ENCODE results near the gene MLST8.

Gene MLST8

DNA sequence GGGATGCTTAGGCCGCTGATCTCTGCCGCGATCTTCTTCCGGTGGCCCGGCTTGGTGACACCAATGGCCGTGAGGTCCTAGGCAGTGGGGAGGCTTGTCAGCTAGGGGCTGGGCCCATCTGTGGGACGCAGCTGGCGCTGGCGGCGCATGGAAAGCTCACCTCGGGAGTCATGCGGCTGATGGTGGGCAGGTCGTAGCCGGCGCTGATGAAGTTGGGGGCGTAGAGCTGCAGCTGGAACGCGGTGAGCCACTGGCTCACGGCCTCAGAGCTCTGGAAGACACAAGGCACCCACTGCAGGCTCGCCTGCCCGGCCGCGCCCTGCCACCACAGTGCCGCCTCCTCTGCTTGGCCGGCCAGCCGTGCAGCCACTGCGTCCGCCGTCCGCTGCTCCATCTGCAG, 21.6 kb upstream of the MLST8 start:
- Histone ChIP-seq H3K36me3 (ENCODE audit: insufficient read depth, low read length) (no peaks in the 10 kb centered on the region), H3K4me3 (ENCODE audit: low read length) (no peak overlapping the region), H3K4me2 (ENCODE audit: low read length) (no peak overlapping the region), H3K9ac (ENCODE audit: low read depth, low read length) (no peak overlapping the region), H3K4me1 (ENCODE audit: control insufficient read depth, insufficient read depth, low read length) (no peaks in the 10 kb centered on the region), H3K9me3 (replicated peaks; ENCODE audit: low read length) (no peaks in the 10 kb centered on the region), H3K27me3 (ENCODE audit: control insufficient read depth, insufficient read depth, low read length) (peaks cover 3% of the 10 kb centered on the region)

DNA sequence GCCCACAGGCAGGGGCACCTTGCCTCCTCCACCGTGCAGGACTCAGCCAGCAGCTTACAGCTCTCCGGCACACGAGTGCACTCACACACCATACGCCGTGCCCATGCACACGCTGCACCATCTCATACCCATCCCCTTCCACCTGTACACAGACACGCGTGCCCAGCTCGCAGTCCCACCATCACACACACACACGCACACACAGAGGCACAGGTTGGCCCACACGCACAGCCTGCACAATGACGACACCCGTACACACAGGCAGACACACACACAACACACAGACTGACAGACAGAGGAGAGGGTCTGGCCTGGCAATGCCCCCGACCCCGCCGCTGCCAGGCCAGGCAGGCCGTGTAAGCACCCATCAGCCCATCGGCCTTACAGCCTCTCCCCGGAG, 20.9 kb upstream of the MLST8 start:
- no peak overlapping the region for H3K4me2 ChIP-seq (ENCODE audit: low read length)
- H3K4me3 ChIP-seq (ENCODE audit: low read length): no peak overlapping the region
- H3K27me3 ChIP-seq (ENCODE audit: control insufficient read depth, insufficient read depth, low read length): peaks cover 3% of the 10 kb centered on the region
- no peaks in the 10 kb centered on the region for H3K9me3 ChIP-seq (replicated peaks; ENCODE audit: low read length)
- no peaks in the 10 kb centered on the region for H3K36me3 ChIP-seq (ENCODE audit: insufficient read depth, low read length)
- H3K9ac ChIP-seq (ENCODE audit: low read depth, low read length): no peak overlapping the region
- H3K4me1 ChIP-seq (ENCODE audit: control insufficient read depth, insufficient read depth, low read length): no peaks in the 10 kb centered on the region

DNA sequence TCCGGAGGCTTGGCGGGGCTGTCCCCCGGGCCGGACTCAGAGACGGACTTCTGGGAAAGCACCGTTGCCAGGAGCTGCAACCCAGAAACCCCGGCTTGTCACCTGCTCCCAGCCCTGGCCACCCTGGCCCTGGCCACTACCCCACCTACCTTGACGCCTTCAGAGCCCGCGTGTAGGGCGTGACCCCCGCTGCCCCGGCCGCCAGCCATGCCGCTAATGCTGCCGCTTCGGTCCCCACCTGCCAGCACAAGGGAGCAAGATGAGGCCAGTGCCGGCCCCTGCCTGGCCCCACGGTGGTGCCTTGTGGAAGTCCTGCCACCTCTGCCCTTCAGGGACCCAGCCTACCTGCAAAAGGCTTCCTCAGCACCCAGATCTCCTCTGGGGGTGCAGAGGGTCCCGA, 20.3 kb upstream of the MLST8 start:
- H3K9me3 ChIP-seq (replicated peaks; ENCODE audit: low read length): no peaks in the 10 kb centered on the region
- H3K36me3 ChIP-seq (ENCODE audit: insufficient read depth, low read length): no peaks in the 10 kb centered on the region
- no peak overlapping the region for H3K9ac ChIP-seq (ENCODE audit: low read depth, low read length)
- H3K27me3 ChIP-seq (ENCODE audit: control insufficient read depth, insufficient read depth, low read length): peaks cover 3% of the 10 kb centered on the region
- H3K4me2 ChIP-seq (ENCODE audit: low read length): no peak overlapping the region
- no peak overlapping the region for H3K4me3 ChIP-seq (ENCODE audit: low read length)
- H3K4me1 ChIP-seq (ENCODE audit: control insufficient read depth, insufficient read depth, low read length): no peaks in the 10 kb centered on the region

DNA sequence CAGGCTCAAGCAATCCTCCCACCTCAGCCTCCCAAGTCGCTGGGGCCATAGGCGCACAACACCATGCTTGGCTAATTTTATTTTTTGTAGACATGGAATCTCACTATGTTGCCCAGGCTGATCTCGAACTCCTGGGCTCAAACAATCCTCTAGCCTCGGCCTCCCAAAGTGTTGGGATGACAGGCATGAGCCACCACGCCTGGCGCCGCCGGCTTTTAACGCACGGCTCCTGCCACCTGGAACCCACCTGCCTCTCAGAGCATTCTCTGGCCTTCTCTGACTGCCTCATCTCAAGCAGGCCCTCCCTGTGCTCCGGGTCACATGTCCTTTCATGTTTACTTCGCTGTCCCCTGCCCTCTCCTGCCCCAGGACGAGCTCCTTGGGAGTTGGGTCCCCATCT, 19.2 kb upstream of the MLST8 start:
- Histone ChIP-seq H3K4me3 (ENCODE audit: low read length) (no peak overlapping the region), H3K4me1 (ENCODE audit: control insufficient read depth, insufficient read depth, low read length) (no peaks in the 10 kb centered on the region), H3K9ac (ENCODE audit: low read depth, low read length) (no peak overlapping the region), H3K27me3 (ENCODE audit: control insufficient read depth, insufficient read depth, low read length) (peaks cover 3% of the 10 kb centered on the region), H3K36me3 (ENCODE audit: insufficient read depth, low read length) (no peaks in the 10 kb centered on the region), H3K4me2 (ENCODE audit: low read length) (no peak overlapping the region), H3K9me3 (replicated peaks; ENCODE audit: low read length) (no peaks in the 10 kb centered on the region)

DNA sequence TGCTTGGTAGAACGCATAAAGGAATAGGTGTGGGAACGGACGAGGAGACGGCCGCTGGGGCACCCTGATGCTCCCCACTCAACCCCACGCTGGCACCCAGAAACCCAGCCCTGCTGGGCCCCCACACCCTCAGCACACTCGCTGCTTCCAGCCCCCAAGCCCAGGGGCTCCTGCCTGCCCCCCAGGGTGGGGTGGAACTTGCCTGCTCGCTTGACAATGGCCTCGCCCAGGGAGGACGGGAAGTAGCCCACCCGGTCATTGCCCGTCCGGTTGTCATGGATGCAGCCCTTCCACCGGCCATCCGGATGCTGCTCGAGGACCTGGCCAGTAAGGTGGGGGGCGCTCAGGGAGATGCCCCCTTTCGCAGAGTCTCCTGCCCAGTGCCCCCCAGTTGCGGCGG, 18.7 kb upstream of the MLST8 start:
- no peak overlapping the region for H3K4me2 ChIP-seq (ENCODE audit: low read length)
- H3K4me3 ChIP-seq (ENCODE audit: low read length): no peak overlapping the region
- H3K9me3 ChIP-seq (replicated peaks; ENCODE audit: low read length): no peaks in the 10 kb centered on the region
- peaks cover 3% of the 10 kb centered on the region for H3K27me3 ChIP-seq (ENCODE audit: control insufficient read depth, insufficient read depth, low read length)
- no peaks in the 10 kb centered on the region for H3K36me3 ChIP-seq (ENCODE audit: insufficient read depth, low read length)
- H3K9ac ChIP-seq (ENCODE audit: low read depth, low read length): no peak overlapping the region
- H3K4me1 ChIP-seq (ENCODE audit: control insufficient read depth, insufficient read depth, low read length): no peaks in the 10 kb centered on the region

DNA sequence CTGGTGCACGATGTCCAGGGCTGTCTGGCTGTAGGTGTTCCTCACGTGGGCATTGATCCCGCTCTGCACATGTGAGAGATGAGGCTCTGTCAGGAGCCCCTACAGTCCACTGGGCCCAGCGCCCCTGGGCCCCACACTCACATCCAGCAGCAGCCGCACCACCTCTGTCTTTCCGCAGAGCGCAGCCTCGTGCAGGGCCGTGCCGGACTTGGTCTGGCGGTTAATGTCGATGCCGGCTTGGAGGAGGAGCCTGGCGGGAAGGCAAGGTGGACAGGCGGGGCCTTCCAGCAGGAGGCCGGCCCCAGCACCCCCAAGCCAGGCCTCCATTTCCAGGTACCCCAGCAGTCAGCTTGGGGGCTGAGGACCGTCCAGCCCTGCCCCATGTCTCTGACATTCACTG, 18.0 kb upstream of the MLST8 start:
- H3K27me3 ChIP-seq (ENCODE audit: control insufficient read depth, insufficient read depth, low read length): peaks cover 3% of the 10 kb centered on the region
- no peak overlapping the region for H3K4me3 ChIP-seq (ENCODE audit: low read length)
- H3K9me3 ChIP-seq (replicated peaks; ENCODE audit: low read length): no peaks in the 10 kb centered on the region
- H3K4me1 ChIP-seq (ENCODE audit: control insufficient read depth, insufficient read depth, low read length): no peaks in the 10 kb centered on the region
- no peak overlapping the region for H3K9ac ChIP-seq (ENCODE audit: low read depth, low read length)
- H3K4me2 ChIP-seq (ENCODE audit: low read length): no peak overlapping the region
- no peaks in the 10 kb centered on the region for H3K36me3 ChIP-seq (ENCODE audit: insufficient read depth, low read length)

DNA sequence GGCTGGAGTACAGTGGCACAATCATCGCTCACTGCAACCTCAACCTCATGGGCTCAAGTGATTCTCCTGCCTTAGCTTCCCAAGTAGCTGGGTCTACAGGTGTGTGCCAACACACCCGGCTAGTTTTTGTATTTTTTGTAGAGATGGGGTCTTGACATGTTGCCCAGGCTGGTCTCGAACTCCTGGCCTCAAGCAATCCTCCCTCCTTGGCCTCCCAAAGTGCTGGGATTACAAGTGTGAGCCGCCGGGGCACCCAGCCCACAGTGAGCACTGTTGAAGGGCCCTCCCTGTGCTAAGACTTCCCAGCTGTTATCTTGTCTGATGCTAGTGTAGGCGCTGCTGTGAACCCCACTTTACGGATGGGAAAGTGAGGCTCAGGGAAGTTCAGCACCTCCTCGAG, 16.9 kb upstream of the MLST8 start:
- Histone ChIP-seq H3K4me3 (ENCODE audit: low read length) (no peak overlapping the region), H3K9me3 (replicated peaks; ENCODE audit: low read length) (no peaks in the 10 kb centered on the region), H3K36me3 (ENCODE audit: insufficient read depth, low read length) (no peaks in the 10 kb centered on the region), H3K27me3 (ENCODE audit: control insufficient read depth, insufficient read depth, low read length) (peaks cover 3% of the 10 kb centered on the region), H3K4me2 (ENCODE audit: low read length) (no peak overlapping the region), H3K4me1 (ENCODE audit: control insufficient read depth, insufficient read depth, low read length) (no peaks in the 10 kb centered on the region), H3K9ac (ENCODE audit: low read depth, low read length) (no peak overlapping the region)

DNA sequence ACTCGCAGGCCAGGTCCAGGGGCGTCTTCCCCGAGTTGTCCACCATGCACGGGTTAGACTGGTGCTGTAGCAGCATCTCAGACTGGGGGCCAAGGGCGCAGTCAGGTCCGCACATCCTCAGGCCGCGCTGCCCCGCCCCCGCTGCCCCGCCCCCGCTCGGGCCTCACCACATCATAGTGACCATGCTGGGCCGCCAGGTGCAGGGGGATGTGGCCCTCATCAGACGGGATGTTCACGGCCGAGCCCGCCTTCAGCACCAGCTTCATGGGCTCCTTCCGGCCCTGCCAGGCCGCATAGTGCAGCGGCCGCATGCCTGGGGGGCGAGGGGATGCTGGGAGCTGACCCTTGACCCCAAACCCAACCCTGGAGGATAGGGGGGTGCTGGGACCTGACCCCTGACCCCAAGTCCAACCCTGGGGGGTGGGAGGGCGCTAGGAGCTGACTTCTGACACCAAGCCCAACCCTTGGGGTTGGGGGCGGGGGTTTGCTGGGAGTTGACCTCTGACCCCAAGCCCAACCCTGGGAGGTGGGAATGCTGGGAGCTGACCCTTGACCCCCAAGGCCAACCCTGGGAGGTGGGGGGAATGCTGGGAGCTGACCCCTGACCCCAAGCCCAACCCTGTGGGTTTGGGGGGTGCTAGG, 15.9 kb upstream of the MLST8 start:
- H3K9ac ChIP-seq (ENCODE audit: low read depth, low read length): no peak overlapping the region
- H3K36me3 ChIP-seq (ENCODE audit: insufficient read depth, low read length): no peaks in the 10 kb centered on the region
- H3K9me3 ChIP-seq (replicated peaks; ENCODE audit: low read length): no peaks in the 10 kb centered on the region
- H3K27me3 ChIP-seq (ENCODE audit: control insufficient read depth, insufficient read depth, low read length): peaks cover 2% of the 10 kb centered on the region
- no peaks in the 10 kb centered on the region for H3K4me1 ChIP-seq (ENCODE audit: control insufficient read depth, insufficient read depth, low read length)
- H3K4me2 ChIP-seq (ENCODE audit: low read length): no peak overlapping the region
- H3K4me3 ChIP-seq (ENCODE audit: low read length): no peak overlapping the region

DNA sequence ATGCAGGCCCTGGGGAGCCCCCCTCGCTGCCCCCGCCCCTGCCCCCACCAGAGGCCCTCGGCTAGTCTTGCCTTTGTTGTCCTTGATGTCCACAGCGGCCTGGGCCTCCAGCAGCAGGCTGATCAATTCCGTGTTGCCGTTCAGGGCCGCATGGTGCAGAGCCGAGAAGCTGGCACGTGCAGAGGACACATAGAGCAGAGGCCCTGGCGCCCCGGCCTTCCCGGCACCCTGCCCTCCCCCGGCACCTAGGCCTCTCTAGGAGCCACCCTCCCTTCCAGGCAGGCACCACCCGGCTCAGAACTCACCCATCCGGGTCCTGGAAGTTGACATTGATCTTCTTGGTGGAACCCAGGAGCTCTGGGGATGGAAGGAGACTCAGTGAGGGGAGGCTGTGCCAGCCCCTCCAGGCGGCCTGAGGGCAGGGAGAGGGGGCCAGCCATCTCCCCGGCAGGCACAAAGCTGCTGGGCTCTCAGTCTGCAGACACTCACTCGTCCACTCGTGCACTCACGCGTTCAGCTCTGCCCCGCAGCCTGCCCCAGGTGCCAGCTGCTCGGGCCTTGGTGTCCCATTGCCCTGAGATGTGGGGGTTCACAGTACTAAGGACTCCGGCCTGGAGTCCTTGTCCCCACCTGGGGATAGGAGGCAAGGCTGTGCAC, 15.1 kb upstream of the MLST8 start:
- Histone ChIP-seq H3K9ac (ENCODE audit: low read depth, low read length) (no peak overlapping the region), H3K4me1 (ENCODE audit: control insufficient read depth, insufficient read depth, low read length) (no peaks in the 10 kb centered on the region), H3K27me3 (ENCODE audit: control insufficient read depth, insufficient read depth, low read length) (peaks cover 6% of the 10 kb centered on the region), H3K9me3 (replicated peaks; ENCODE audit: low read length) (no peaks in the 10 kb centered on the region), H3K36me3 (ENCODE audit: insufficient read depth, low read length) (no peaks in the 10 kb centered on the region), H3K4me2 (ENCODE audit: low read length) (no peak overlapping the region), H3K4me3 (ENCODE audit: low read length) (no peak overlapping the region)

DNA sequence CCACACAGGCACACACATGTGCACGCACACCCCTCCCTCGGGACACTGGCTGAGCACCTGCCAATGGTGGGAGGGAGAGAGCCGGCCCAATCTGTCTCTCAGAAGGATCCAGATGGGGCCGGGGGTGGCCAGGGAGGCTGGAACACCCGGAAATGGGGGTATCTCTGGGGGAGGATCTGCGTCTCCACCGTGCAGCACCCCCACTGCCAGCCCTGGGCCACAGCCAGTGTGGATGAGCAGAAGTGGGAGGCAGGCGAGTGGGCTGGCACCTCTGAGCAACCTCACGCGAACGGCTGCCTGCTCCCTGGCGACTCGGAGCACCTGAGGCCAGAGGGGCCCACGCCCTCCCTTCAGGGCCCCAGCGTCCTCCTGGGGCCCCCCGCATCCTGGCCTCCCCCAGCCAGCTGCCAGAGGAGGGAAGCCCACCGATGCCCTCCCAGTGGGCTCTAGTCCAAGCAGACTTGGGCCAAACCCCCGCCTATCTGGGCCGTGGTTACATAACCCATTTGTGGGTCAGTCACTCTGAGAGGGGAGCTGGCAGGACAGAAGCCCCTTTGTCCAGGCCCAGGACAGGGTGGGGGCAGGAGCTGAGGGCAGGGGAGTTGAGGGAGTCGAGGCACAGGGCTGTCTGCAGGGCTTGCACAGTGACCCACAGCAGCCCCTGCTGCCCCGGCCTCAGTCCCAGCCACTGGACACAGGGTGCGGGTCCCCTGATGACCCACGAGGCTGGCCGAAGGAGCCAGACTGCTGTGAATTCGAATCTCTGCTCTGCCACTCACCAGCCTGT, 14.4 kb upstream of the MLST8 start:
- H3K27me3 ChIP-seq (ENCODE audit: control insufficient read depth, insufficient read depth, low read length): peaks cover 13% of the 10 kb centered on the region
- H3K9me3 ChIP-seq (replicated peaks; ENCODE audit: low read length): no peaks in the 10 kb centered on the region
- H3K4me3 ChIP-seq (ENCODE audit: low read length): no peak overlapping the region
- no peak overlapping the region for H3K4me2 ChIP-seq (ENCODE audit: low read length)
- no peak overlapping the region for H3K9ac ChIP-seq (ENCODE audit: low read depth, low read length)
- no peaks in the 10 kb centered on the region for H3K4me1 ChIP-seq (ENCODE audit: control insufficient read depth, insufficient read depth, low read length)
- no peaks in the 10 kb centered on the region for H3K36me3 ChIP-seq (ENCODE audit: insufficient read depth, low read length)

DNA sequence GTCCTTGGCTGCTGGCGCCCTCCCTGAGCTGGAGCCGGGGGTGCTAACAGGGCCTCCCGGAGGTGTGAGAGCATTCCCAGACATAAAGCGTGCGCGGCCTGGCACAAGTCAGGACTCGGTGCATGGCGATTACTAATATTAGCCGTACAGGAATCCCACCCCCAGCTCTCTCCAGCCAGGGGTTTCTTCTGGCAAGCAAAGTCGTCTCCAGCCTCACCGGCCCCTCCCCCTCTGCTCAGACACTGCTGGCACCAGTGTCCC, 13.9 kb upstream of the MLST8 start:
- Histone ChIP-seq H3K27me3 (ENCODE audit: control insufficient read depth, insufficient read depth, low read length) (peaks cover 14% of the 10 kb centered on the region), H3K4me1 (ENCODE audit: control insufficient read depth, insufficient read depth, low read length) (no peaks in the 10 kb centered on the region), H3K9me3 (replicated peaks; ENCODE audit: low read length) (no peaks in the 10 kb centered on the region), H3K9ac (ENCODE audit: low read depth, low read length) (no peak overlapping the region), H3K4me2 (ENCODE audit: low read length) (no peak overlapping the region), H3K36me3 (ENCODE audit: insufficient read depth, low read length) (no peaks in the 10 kb centered on the region), H3K4me3 (ENCODE audit: low read length) (no peak overlapping the region)
